IMR-90 (cell line): Measurements from ENCODE around the gene CIAO2A.
A peak's percentile ranks its signal among the peaks of the same experiment; 100 is the strongest.

ENCODE experiments used
- CEBPB ChIP-seq: IDR thresholded peaks from 2 replicates; pipeline ENCODE4 v1.6.1; 2012; ENCODE audit warnings: low read depth, low read length, improper control_type of control experiment
- CHD1 ChIP-seq: IDR thresholded peaks from 2 replicates; pipeline ENCODE4 v1.6.1; 2012; ENCODE audit warnings: low read depth, low read length, improper control_type of control experiment
- MAFK ChIP-seq: IDR thresholded peaks from 2 replicates; pipeline ENCODE4 v1.6.1; 2012; ENCODE audit warnings: low read depth, low read length, improper control_type of control experiment
- NFE2L2 ChIP-seq: fragments of 150-350 bp; IDR thresholded peaks from 2 replicates; pipeline ENCODE4 v1.6.1; 2016; ENCODE audit warnings: low read depth, mild to moderate bottlenecking, low read length
- POLR2A ChIP-seq: IDR thresholded peaks from 2 replicates; pipeline ENCODE4 v1.6.1; 2012; ENCODE audit warnings: mild to moderate bottlenecking, low read depth, low read length
- RAD21 ChIP-seq: IDR thresholded peaks from 2 replicates; pipeline ENCODE4 v1.6.1; 2012; ENCODE audit warnings: low read length, improper control_type of control experiment
- RCOR1 ChIP-seq: IDR thresholded peaks from 2 replicates; pipeline ENCODE4 v1.6.1; 2012; ENCODE audit warnings: mild to moderate bottlenecking, low read length, improper control_type of control experiment; ENCODE audit not compliant: insufficient replicate concordance
- RFX5 ChIP-seq: IDR thresholded peaks from 2 replicates; pipeline ENCODE4 v1.8.0; 2012; ENCODE audit warnings: low read depth, mild to moderate bottlenecking, low read length, moderate library complexity
- SMC3 ChIP-seq: fragments of 150-350 bp; IDR thresholded peaks from 2 replicates; pipeline ENCODE4 v1.6.1; 2016; ENCODE audit warnings: low read depth, mild to moderate bottlenecking, antibody characterized with exemption, low read length, moderate library complexity
- TF ChIP-seq, protein P1 (sequence below): conservative IDR thresholded peaks from 2 replicates; pipeline ENCODE4 v1.5.1; 2012; ENCODE audit warnings: mild to moderate bottlenecking, low read depth, low read length, improper control_type of control experiment
- TF ChIP-seq, protein P2 (sequence below): fragments of 150-350 bp; IDR thresholded peaks from 2 replicates; pipeline ENCODE4 v1.6.1; 2017; ENCODE audit warnings: mild to moderate bottlenecking, antibody characterized with exemption, low read length, low read depth

DNA sequence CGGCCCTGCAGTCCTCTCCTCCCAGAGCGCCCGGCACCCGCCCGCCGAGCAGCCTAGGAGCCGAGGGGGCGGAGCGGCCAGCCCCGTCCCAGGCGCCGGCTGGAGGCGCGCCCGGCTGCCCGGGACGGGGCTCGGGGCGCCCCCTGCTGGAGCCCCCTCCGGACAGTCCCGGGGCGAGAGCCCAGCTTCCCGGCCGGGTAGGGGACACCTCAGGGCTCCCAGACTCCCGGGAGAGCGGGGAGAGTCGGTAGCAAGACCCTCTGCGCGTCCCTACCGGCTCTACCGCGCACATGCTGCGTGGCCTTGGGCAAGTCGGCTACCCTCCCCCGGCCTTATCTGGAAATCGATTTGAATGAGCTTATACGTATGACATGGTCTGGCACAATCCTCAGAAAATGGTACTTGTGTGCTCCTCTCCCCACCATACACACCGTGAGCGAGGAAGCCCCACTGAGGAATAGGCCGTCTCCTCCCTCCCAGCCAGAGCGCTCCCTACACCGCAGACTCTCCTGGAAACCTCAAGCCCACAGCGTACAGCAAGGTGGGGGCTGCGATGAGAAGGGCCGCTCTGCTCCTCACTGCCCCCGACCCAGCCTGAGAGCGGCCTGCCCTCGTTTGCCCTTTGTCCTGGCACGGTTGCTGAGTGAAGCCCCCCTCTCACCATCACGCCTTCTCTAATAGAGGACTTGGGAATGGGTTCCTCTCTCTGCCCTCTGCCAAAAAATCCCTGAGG, 47.1 kb downstream of the CIAO2A start, which contains the start of gene DAPK2:
- peak; percentile 68 for TF ChIP-seq RAD21
- TF ChIP-seq, protein P1, sequence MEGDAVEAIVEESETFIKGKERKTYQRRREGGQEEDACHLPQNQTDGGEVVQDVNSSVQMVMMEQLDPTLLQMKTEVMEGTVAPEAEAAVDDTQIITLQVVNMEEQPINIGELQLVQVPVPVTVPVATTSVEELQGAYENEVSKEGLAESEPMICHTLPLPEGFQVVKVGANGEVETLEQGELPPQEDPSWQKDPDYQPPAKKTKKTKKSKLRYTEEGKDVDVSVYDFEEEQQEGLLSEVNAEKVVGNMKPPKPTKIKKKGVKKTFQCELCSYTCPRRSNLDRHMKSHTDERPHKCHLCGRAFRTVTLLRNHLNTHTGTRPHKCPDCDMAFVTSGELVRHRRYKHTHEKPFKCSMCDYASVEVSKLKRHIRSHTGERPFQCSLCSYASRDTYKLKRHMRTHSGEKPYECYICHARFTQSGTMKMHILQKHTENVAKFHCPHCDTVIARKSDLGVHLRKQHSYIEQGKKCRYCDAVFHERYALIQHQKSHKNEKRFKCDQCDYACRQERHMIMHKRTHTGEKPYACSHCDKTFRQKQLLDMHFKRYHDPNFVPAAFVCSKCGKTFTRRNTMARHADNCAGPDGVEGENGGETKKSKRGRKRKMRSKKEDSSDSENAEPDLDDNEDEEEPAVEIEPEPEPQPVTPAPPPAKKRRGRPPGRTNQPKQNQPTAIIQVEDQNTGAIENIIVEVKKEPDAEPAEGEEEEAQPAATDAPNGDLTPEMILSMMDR = peak; percentile 78
- TF ChIP-seq, protein P2, sequence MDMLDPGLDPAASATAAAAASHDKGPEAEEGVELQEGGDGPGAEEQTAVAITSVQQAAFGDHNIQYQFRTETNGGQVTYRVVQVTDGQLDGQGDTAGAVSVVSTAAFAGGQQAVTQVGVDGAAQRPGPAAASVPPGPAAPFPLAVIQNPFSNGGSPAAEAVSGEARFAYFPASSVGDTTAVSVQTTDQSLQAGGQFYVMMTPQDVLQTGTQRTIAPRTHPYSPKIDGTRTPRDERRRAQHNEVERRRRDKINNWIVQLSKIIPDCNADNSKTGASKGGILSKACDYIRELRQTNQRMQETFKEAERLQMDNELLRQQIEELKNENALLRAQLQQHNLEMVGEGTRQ = no peak
- TF ChIP-seq SMC3 = peak; percentile 75
- TF ChIP-seq RFX5 = no peak
- no peak for TF ChIP-seq POLR2A
- TF ChIP-seq CEBPB = no peak
- no peak for TF ChIP-seq CHD1
- TF ChIP-seq MAFK = no peak
- TF ChIP-seq NFE2L2 = no peak
- no peak for TF ChIP-seq RCOR1
